Measurements from ENCODE around the gene NKIRAS2.

The NKIRAS2 gene

DNA sequence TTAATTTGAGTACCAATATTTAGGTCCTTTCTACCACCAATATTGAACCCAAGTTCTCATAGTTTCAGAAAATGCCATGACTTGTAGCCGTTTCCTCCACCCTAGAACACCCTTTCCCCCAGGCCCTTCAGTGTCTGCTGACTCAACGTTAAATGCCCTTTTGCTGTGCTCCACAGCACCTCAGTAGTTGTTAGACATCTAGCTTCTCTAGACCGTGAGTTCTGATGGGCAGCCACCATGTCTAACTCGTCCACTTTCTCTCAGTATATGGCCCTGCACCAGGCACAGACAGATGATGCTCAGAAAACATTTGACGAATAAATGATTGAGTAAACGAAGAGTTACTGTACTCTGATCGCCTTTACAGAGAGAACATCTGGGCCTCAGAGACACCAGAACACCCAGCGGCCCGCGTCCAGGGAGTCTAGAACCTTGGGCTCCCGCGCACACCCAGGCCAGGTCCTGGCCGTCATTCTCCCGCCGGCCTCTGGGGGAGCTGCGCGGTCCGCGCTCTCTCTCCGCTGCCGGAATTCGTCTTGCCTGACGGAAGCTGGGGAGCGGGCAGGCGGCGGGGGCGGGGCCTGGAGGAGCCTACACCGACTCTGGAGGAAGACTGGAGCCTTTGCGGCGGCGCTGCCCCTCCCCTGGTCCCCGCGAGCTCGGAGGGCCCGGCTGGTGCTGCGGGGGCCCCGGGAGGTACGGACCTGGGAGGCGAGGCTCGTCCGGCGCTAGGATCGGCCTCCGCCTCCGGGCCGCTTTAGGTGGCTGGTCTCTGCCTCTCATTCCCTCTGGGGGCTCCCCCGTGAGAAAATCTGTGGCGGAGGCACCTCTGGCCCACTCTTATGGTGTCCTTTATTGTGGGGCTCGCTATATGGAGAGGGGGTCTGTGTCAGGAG lies at the start of gene NKIRAS2:
Gene NKIRAS2, plus strand, starts transcription at position 582 of the 896 bp plus-strand sequence. CDS start 1,488 bp downstream, outside the sequence.
- peak; percentile 93 for DNase-seq (ENCODE audit: low read depth)

DNA sequence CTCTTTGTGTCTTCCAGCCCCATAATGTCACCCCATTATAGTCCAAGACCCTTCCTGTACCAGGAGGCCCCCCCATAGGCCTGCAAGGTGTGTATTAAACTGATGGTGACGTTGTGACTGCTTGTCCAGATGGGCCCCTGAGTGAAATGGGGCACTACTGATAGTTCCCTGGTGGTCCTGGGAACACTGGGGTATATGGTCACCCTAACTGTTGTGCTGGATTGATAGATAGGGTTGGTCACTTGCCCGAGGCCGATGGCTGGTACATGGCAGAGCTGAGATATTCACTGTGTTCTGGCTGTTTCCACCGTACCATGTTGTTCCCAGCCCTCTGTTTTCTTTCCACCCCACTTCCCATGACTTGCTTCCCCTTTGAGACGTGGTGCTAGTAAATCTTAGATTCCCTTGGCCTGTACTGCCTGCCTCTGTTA lies 49.0 kb upstream of the NKIRAS2 start:
- DNase-seq (ENCODE audit: low read depth), result no peak

DNA sequence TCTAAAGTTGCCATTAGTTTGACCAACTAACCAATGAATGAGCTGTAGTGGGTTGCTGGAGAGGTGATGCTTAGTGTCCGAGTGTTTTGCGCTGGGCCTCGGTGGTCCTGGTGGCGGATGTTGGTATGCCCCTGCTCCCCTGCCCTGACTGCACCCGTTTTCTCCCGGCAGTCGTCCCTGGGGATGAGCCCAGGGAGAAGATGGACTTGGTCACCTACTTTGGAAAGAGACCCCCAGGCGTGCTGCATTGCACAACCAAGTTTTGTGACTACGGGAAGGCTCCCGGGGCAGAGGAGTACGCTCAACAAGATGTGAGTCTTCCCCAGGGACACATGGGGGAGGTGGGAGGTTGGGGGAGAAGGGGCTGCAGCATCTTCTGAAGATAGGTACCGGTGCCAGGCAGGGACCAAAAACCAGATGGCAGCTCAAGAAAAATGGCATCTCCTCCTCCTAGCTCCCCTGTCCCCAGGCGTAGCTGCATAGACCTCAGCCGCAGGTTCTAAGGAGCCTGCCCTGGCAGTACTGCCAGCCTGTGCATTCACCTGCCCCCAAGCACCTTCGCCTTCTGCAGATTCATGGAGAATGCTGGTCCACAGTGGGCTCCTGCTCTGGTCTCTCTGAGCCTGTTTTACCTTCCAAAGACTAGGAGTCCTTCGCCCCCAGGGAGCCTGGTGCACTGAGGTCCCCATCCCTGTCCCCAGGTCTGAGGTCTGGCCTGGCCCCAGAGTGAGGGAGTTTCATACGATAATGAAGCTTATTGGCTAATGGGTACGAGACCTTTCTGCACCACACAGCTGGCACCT lies 48.0 kb upstream of the NKIRAS2 start:
- DNase-seq (ENCODE audit: low read depth), result no peak

DNA sequence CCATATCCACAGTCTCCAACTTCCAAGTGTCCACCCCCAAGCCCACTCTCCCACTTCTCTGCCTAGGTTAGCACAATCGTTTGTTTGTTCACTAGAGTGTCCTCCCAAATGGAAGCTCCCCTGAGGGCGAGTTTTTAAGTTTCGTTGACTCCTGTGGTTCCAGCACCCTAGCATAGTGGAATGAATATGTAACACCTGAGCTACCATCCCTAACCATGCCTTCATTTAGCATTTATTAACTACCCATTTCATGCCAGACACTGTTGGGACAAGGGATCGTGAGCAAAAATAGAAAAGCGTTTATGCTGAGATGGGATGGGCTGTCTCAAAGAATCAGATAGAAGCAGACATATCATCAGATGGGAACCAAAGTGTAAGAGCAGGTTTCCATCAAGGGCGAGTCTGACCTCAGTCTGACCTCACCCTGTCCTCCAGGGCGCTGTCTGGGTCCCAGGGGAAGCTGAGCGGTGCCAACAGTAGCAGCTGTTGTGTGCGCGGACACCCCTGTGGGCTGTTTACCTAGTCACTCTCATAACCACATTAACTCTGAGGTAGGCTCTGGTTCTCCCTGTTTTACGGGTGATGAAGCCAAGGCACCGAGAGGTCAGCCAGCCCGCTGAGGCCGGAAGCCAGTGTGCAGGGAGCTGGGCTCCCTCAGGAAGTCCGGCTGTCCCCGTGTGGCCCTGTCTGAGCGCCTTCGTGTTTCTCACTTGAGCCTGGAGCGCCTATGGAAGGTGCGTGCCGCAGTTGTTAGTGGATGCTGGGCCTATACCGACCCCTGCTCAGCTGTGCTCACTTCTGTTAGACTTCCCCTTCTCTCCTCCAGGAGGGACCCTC lies 47.1 kb upstream of the NKIRAS2 start:
- no peak for DNase-seq (ENCODE audit: low read depth)

DNA sequence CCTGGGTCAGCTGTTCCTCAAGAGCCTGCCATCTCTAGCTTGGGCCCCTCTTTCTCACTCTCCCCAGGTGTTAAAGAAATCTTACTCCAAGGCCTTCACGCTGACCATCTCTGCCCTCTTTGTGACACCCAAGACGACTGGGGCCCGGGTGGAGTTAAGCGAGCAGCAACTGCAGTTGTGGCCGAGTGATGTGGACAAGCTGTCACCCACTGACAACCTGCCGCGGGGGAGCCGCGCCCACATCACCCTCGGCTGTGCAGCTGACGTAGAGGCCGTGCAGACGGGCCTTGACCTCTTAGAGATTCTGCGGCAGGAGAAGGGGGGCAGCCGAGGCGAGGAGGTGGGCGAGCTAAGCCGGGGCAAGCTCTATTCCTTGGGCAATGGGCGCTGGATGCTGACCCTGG lies 46.5 kb upstream of the NKIRAS2 start:
- no peak for DNase-seq (ENCODE audit: low read depth)

DNA sequence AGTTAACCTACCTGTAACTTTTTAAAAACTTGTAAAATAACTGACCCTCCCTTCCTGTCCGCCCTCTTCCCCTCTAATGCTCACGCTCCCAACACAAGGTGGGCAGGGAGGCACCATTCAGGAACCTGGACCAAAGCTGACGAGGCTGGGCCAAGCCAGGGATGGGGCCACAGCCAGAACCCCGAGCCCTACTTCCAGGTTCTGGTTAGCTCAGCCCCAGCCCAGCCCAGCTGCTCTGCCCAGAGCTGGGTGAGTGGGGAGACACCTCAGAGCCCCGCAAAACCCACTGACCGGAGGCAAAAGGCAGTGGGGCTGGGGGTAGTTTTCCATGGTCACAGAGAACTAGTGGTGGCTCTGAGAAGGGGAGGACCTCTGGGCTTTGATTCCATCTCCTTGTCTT lies 45.9 kb upstream of the NKIRAS2 start:
- DNase-seq (ENCODE audit: low read depth), result no peak

DNA sequence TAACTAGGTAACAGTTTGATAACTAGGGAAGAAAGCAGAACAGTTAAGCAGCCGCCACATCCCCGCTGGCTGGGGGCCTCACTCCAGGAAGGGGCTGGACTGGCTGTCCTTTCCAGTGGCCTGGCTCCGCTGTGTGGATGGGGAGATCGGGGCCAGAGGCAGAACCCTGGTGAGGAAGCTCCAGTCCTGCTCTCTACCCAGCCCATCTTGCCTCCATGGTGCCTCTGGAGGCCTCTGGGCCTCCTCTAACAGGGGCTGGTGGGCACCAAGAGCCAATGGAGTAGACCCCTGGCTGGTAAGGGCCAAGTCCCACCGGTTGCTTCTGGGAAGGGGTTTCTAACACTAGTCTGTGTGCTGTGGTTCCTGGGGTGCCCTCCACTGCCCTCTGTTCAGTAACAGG lies 45.2 kb upstream of the NKIRAS2 start:
- no peak for DNase-seq (ENCODE audit: low read depth)

DNA sequence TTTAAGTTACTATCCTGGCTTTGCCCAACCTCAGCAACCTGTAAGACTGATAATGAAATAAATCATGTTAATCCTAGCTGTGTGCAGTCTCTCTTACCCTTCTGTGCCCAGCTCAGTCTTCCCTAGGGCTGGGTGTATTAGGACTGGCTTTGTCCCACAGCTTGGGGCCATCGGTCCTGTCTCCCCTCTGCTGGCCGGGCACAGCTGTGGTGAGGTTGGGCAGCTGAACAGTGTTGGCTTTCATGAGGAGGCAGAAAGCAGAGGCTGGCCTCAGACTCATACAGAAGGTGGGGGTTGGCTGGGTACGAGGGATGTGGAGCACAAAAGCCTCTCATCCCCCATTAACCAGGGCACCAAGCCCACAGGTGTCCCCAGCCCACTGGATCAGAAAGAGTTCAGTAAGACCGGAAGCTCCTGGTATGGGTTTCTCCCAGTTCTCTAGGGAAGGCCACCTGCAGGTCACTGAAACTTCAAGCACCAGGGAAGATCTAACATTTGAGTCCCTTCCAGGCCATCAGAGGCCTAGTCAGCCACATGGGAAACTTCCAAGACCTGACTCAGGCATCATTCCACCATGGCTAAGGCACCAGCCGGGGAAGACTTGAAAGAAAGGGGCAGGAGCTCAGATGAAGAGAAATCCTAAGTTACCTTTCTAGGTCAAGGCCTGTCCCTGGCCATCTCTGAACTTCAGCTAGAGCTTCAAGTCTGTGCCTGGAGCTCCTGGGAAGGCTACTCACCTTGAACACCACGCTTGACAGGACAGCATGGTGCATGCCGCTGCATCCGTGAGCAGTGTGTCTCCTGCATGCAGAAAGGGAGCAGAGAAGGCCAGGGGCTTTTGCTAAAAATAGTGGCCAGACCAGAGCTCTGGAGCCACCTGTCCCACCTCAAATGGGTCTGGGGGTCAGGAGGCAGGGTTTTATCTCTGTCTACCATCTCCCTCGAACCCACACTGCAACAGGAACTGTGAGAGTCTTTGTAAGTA lies 44.5 kb upstream of the NKIRAS2 start:
- no peak for DNase-seq (ENCODE audit: low read depth)

DNA sequence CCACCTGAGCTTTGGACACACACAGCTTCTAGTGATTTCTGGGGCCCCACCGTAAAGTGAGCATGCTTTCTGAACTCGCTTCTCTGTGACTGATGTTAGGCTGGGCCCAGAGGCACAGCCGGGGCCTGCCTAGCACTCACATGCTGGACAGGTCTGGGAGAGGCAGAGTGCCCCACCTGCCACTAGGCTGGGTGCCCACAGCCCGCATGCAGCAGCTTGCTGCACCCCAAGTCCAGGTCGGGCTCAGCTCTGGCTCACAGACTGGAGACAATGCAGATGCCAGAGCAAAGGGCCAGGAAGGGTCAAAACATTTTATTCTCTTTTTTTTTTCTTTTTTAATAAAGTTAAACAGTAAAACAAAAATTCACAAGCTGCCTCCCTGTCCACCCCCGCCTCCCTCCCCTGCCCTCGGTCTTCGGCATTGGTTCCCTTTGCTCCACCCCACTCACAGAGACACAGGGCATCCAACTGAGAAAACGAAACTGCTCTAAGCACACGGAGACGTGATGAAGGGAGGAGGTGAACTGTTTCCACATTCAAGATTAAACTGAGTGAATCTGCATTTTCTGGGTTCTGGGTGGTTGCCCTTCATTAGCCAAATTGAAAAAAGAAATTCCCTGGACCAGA lies 43.6 kb upstream of the NKIRAS2 start:
- no peak for DNase-seq (ENCODE audit: low read depth)

DNA sequence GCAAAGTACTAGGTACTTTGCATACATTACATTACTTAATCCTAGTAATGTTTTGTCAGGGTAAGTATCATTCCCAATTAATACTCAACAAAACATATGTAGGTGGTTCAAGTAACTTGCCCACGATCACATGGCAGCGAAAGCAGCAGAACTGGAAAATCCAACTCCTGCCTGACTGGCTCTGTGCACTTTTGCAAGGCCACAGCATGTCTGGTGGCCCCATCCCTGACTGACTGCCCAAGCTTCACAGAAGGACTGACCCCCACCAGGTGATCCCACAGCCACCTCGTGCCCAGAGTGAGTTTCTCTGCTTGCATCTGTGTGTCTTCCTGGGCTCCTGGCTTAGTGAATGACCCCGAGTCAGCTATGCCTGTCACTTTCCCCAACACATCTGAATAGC lies 41.9 kb upstream of the NKIRAS2 start:
- no peak for DNase-seq (ENCODE audit: low read depth)

DNA sequence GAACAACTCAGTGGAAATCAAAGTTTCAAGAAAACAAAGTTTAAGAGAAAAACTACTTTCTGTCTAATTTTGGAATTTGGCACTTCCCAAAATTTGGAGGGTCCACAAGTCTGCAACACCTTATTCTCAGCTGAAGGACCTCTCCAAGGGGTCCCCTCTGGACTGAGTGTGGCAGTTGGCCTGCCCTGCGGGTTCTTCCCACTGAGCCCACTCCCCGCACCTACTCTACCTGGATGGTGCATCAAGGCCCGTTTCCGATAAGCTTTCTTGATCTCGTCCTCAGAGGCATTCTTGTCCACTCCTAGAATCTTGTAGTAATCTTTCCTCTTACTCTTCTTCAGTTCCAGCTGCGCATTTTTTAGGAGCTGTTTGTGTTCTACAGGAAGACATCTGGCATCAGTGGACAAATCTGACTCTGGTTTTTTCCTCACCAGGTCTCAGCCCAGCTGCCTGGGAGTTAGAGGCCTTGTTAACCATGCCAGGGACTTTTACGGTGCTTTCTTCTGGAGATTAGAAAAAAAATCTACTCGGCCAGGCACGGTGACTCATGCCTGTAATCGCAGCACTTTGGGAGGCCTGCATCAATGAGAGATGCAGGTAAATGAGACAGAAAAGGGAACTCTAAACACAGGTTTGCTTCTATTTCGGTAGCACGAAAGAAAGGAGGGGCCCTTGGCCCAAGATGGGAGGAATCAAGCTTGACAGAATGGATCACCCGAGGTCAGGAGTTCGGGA lies 37.7 kb upstream of the NKIRAS2 start:
- DNase-seq (ENCODE audit: low read depth), result no peak

DNA sequence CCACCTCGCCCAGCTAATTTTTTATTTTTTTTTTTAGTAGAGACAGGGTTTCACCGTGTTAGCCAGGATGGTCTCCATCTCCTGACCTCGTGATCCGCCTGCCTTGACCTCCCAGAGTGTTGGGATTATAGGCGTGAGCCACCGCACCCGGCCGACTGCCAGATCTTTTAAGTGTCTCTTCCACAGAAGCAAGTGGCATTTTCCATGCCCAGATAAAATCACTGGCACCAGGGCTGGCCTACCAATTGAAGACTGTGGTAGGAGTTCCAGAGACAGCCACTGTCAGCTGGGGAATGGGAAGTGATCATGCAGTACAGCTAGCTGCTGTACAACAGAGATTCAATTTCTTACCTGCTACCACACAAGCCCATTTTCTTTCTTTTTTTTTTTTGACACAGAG lies 35.4 kb upstream of the NKIRAS2 start:
- no peak for DNase-seq (ENCODE audit: low read depth)

DNA sequence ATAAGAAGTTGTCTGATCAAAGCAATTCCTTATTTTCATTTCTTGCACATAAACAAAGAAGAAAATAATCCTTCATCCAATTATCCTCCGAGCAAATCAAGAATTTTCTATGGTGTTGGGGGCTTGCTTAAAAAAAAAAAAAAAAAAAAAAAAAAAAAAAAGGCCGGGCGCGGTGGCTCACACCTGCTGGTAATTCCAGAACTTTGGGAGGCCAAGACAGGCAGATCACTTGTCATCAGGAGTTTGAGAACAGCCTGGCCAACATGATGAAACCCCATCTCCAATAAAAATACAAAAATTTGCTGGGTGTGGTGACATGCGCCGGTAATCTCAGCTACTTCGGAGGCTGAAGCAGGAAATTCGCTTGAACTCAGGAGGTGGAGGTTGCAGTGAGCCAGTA lies 34.0 kb upstream of the NKIRAS2 start:
- DNase-seq (ENCODE audit: low read depth), result no peak

DNA sequence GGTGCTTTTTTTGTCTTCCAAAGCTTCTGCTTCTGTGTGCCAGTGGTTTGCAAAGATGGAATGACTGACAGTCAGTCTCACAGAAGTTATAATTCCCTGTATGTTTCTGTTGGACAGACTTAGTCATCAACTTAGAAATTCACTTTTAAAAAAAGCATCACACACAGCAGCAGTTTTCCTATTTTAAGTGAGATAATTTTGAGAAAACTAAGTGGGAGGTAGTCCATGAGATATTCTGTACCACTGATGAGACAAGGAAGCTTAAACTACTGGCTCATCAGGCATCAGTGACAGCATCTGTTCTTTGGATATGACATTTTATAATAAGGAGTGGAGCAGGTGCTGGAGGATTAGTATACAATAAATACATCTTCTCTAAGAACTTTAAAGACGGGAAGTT lies 33.3 kb upstream of the NKIRAS2 start:
- DNase-seq (ENCODE audit: low read depth), result no peak

DNA sequence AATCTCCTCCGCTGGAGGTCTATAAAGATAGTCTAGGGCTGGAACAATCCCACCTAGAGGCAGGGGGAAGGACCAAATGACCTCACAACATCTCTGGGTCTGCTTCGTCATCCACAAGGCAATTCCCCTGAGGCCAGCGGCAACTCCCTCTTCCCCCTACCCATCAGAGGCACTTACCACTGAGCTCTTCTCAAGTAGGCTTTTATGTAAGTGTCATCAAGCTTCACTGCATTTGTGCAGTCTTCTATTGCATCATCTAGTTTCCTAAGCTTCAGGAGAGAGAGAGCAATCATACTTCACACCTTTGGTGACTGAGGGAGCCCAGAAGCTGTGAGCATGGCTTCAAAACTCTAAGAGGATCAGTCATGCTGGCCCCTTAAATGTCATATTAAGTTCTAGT lies 32.2 kb upstream of the NKIRAS2 start:
- no peak for DNase-seq (ENCODE audit: low read depth)

DNA sequence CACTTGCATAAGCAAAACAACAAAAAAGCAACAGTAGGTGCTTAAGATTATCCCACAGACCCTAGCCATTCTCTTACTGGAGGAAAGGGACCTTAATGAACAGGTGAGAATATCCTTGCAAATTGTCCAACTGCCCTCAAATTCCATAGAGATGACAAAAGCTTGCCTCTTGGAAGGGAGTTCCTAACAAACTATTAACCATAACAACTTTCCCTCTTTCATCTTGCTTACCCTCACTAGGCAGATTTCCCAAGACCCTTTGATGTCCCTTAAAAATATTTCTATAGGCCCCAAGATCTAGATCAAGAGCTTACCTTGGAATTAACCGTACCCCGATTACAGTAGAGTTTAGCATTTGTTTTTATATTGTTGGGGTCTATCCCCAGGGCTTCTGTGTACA lies 31.5 kb upstream of the NKIRAS2 start:
- DNase-seq (ENCODE audit: low read depth), result no peak

DNA sequence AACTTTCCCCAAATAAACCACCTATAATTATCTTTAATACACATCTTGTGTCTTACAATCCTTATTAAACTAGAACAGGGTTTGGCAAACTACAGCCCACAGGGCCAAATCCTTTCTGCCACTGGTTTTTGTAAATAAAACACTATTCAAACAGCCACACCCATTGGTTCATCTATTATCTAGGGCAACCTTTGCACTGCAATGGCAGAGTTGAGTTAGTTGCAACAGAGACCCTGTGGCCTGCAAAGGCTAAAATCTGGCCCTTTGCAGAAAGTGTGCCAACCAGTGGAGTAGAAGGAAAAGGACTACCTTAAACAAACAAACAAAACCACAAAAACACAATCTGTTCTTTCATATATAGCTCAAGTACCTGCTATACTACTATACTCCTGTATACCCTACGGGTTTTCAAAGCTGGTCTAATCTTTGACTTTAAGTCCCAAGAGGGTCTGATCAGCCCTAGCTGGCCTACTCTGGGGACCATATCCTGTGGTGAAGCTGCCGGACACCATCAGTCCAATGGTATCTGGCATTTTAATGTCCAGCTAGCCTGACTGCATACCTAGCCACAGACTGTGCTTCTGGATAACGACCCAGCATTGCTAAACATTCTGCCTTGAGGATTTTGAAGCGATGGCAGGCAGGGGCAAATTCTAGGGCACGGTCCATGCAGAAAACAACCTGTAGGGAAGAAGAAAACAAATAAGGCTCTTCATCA lies 30.0 kb upstream of the NKIRAS2 start:
- no peak for DNase-seq (ENCODE audit: low read depth)

DNA sequence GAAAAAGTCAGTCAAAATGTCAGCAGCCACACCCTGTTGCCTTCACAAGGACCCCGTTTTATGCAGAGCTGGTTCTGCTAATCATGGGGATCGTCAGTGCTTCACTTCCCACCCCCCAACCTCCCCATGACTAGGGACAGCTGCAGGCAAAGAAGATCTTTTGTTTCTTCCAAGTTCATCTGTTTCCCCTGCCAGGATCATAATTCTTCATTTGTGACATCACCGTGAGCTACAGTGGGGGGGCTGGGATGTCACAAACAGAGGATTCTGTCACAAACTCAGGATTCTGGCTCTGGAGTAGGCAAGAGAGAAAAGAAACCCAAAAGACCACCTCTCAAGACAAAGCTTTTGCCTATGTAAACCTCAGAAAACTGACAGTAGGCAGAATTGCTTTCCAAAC lies 27.3 kb upstream of the NKIRAS2 start:
- no peak for DNase-seq (ENCODE audit: low read depth)

DNA sequence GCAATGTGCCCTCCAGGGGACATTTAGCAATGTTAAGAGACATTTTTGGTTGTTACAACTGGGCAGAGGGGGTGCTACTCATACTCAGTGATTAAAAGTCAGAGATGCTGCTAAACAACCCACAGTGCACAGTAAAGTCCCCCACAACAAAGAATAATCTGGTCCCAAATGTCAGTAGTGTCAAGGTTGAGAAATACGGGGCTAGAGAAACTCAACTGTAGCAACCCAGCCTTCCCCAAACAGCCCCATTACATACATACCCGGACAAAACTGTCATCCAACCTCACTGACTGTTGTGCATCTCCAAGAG lies 23.1 kb upstream of the NKIRAS2 start:
- DNase-seq (ENCODE audit: low read depth), result no peak
